ENCODE measurements around the gene PHRF1.

Gene PHRF1

GRCh38 chr11:539971-540481 lies 36.2 kb upstream of the PHRF1 start:
- no peak for DNase-seq (ENCODE audit: low spot score)

GRCh38 chr11:540583-541432 lies 35.5 kb upstream of the PHRF1 start:
- DNase-seq (ENCODE audit: low spot score), result no peak

GRCh38 chr11:541433-541885 lies 34.8 kb upstream of the PHRF1 start:
- DNase-seq (ENCODE audit: low spot score), result no peak

GRCh38 chr11:544817-545166 lies 31.5 kb upstream of the PHRF1 start:
- no peak for DNase-seq (ENCODE audit: low spot score)

- DNase-seq (ENCODE audit: low spot score), result no peak
These were observed 31.1 kb upstream of the PHRF1 start for GRCh38 chr11:545171-545570.

GRCh38 chr11:548700-549603 lies 27.3 kb upstream of the PHRF1 start:
- DNase-seq (ENCODE audit: low spot score), result no peak

GRCh38 chr11:550021-550745 lies 26.1 kb upstream of the PHRF1 start:
- no peak for DNase-seq (ENCODE audit: low spot score)

- no peak for DNase-seq (ENCODE audit: low spot score)
These were observed 25.6 kb upstream of the PHRF1 start for GRCh38 chr11:550746-551085.

- no peak for DNase-seq (ENCODE audit: low spot score)
These were observed 25.1 kb upstream of the PHRF1 start for GRCh38 chr11:551131-551530.

GRCh38 chr11:551596-551995 lies 24.7 kb upstream of the PHRF1 start:
- DNase-seq (ENCODE audit: low spot score), result no peak

- no peak for DNase-seq (ENCODE audit: low spot score)
These were observed 22.9 kb upstream of the PHRF1 start for GRCh38 chr11:553083-553987.

- peak; percentile 51 for DNase-seq (ENCODE audit: low spot score)
These were observed 22.3 kb upstream of the PHRF1 start for GRCh38 chr11:553988-554340.

- peak; percentile 87 for DNase-seq (ENCODE audit: low spot score)
These were observed 21.6 kb upstream of the PHRF1 start for GRCh38 chr11:554428-555226.

- DNase-seq (ENCODE audit: low spot score), result no peak
These were observed 21.0 kb upstream of the PHRF1 start for GRCh38 chr11:555227-555779.

GRCh38 chr11:555780-556661 lies 20.2 kb upstream of the PHRF1 start:
- DNase-seq (ENCODE audit: low spot score), result no peak

GRCh38 chr11:556662-557256 lies 19.5 kb upstream of the PHRF1 start:
- DNase-seq (ENCODE audit: low spot score), result no peak

- DNase-seq (ENCODE audit: low spot score), result no peak
These were observed 18.7 kb upstream of the PHRF1 start for GRCh38 chr11:557328-558132.

GRCh38 chr11:558503-558902 lies 17.8 kb upstream of the PHRF1 start:
- no peak for DNase-seq (ENCODE audit: low spot score)
